NCI-H526 treated with DMSO at 0.1 percent for 48 hours (cell line): ENCODE measurements around the gene KCNN4.
"Not testable (repeated sequence)": the region's sequence is repeated elsewhere in the genome, so short reads cannot be mapped to it uniquely, and the experiment has no call there.

ENCODE experiments used
- DNase-seq: peaks from one replicate; lab custom pipeline; 2025; lab: John Stamatoyannopoulos, UW

The KCNN4 gene

GRCh38 chr19:43780706-43781525 lies at the start of gene KCNN4:
TSS of gene KCNN4 (minus strand) at chr19:43780973. CDS start at chr19:43780861, 112 bp downstream.
- no peak for DNase-seq

- DNase-seq: peak; percentile 90
Observed at GRCh38 chr19:43826787-43827754, 46.3 kb upstream of the KCNN4 start, which contains the start of gene ZNF283. TSS of gene ZNF283 (plus strand) at chr19:43827321. CDS start at chr19:43833505, 6,184 bp downstream.

GRCh38 chr19:43824572-43824971 lies 43.8 kb upstream of the KCNN4 start:
- not testable (repeated sequence) for DNase-seq

- DNase-seq: not testable (repeated sequence)
Observed at GRCh38 chr19:43823856-43824255, 43.1 kb upstream of the KCNN4 start.

GRCh38 chr19:43820884-43821215 lies 40.1 kb upstream of the KCNN4 start:
- DNase-seq: no peak

GRCh38 chr19:43820098-43820883 lies 39.5 kb upstream of the KCNN4 start:
- DNase-seq: no peak

- no peak for DNase-seq
Observed at GRCh38 chr19:43818500-43818899, 37.7 kb upstream of the KCNN4 start.

GRCh38 chr19:43817454-43817853 lies 36.7 kb upstream of the KCNN4 start:
- DNase-seq: not testable (repeated sequence)

- no peak for DNase-seq
Observed at GRCh38 chr19:43814663-43815352, 34.0 kb upstream of the KCNN4 start.

- DNase-seq: no peak
Observed at GRCh38 chr19:43812688-43813087, 31.9 kb upstream of the KCNN4 start.

- DNase-seq: no peak
Observed at GRCh38 chr19:43812259-43812658, 31.5 kb upstream of the KCNN4 start.

GRCh38 chr19:43811837-43812236 lies 31.1 kb upstream of the KCNN4 start:
- DNase-seq: no peak

GRCh38 chr19:43809762-43810696 lies 29.3 kb upstream of the KCNN4 start:
- DNase-seq: peak; percentile 62

- DNase-seq: no peak
Observed at GRCh38 chr19:43807651-43808050, 26.9 kb upstream of the KCNN4 start.

GRCh38 chr19:43806848-43807247 lies 26.1 kb upstream of the KCNN4 start:
- no peak for DNase-seq

- not testable (repeated sequence) for DNase-seq
Observed at GRCh38 chr19:43806401-43806800, 25.6 kb upstream of the KCNN4 start.

GRCh38 chr19:43804432-43804831 lies 23.7 kb upstream of the KCNN4 start:
- no peak for DNase-seq

GRCh38 chr19:43802216-43802951 lies 21.6 kb upstream of the KCNN4 start, which contains the start of gene LYPD5:
TSS of gene LYPD5 (minus strand) at chr19:43802447. CDS start at chr19:43802380, 67 bp downstream.
- no peak for DNase-seq

- DNase-seq: no peak
Observed at GRCh38 chr19:43799502-43800142, 18.8 kb upstream of the KCNN4 start.
